Middle frontal gyrus (tissue), 1 donor: ENCODE data around the gene NYAP1.
A peak's percentile ranks its signal among the peaks of the same experiment; 100 is the strongest.
"Not testable (repeated sequence)": the region's sequence is repeated elsewhere in the genome, so short reads cannot be mapped to it uniquely, and the experiment has no call there.

Source experiments
- DNase-seq: peaks from one replicate; pipeline ENCODE4 v3.0.0-alpha.2; 2015; ENCODE audit warnings: low spot score; ENCODE audit errors: extremely low spot score

NYAP1 gene

GRCh38 chr7:100510437-100511239, 26.9 kb downstream of the NYAP1 start:
- DNase-seq = no peak

GRCh38 chr7:100513212-100513810, 29.6 kb downstream of the NYAP1 start:
- DNase-seq = no peak

GRCh38 chr7:100515072-100515532, 31.4 kb downstream of the NYAP1 start:
- DNase-seq = no peak

GRCh38 chr7:100516135-100516812, 32.5 kb downstream of the NYAP1 start:
- no peak for DNase-seq

GRCh38 chr7:100517305-100517704, 33.6 kb downstream of the NYAP1 start:
- no peak for DNase-seq

- DNase-seq = no peak
These were observed 35.9 kb downstream of the NYAP1 start for GRCh38 chr7:100519580-100519979.

GRCh38 chr7:100520138-100520537, 36.4 kb downstream of the NYAP1 start:
- DNase-seq = no peak

- DNase-seq = no peak
These were observed 37.3 kb downstream of the NYAP1 start for GRCh38 chr7:100521076-100521475.

- not testable (repeated sequence) for DNase-seq
These were observed 38.3 kb downstream of the NYAP1 start for GRCh38 chr7:100521909-100522593.

- DNase-seq = not testable (repeated sequence)
These were observed 39.5 kb downstream of the NYAP1 start for GRCh38 chr7:100523192-100523591.

GRCh38 chr7:100528108-100528866, 44.6 kb downstream of the NYAP1 start:
- DNase-seq = not testable (repeated sequence)

GRCh38 chr7:100532165-100533022, 48.7 kb downstream of the NYAP1 start:
- DNase-seq = no peak

GRCh38 chr7:100535982-100536381, 52.3 kb downstream of the NYAP1 start:
- not testable (repeated sequence) for DNase-seq

GRCh38 chr7:100536695-100537094, 53.0 kb downstream of the NYAP1 start:
- not testable (repeated sequence) for DNase-seq

- no peak for DNase-seq
These were observed 54.6 kb downstream of the NYAP1 start for GRCh38 chr7:100538348-100538653.

GRCh38 chr7:100538654-100539435, 55.1 kb downstream of the NYAP1 start, which contains the start of gene AGFG2:
Gene AGFG2, plus strand, starts transcription at chr7:100539203. Its CDS starts 144 bp downstream, at chr7:100539347.
- peak; percentile 99 for DNase-seq

- no peak for DNase-seq
These were observed 55.8 kb downstream of the NYAP1 start for GRCh38 chr7:100539436-100540006.

- no peak for DNase-seq
These were observed 56.5 kb downstream of the NYAP1 start for GRCh38 chr7:100540073-100540723.
